HCT116 (cell line): ENCODE measurements around the gene DNM2. TPM values are rescaled to one million over a fixed set of nuclear protein-coding genes. Genes with fewer than 3 reads are reported as not detected.

Source experiments
- ATAC-seq: fragments of 200-7000 bp; cut with Tn5 transposase; 2 replicates; pipeline ENCODE4 v1.9.1; 2020; ENCODE audit warnings: mild to moderate bottlenecking, moderate library complexity
- BruUV-seq: library from RNA; stranded (reverse); fragments of 400-500 nt; replicated peaks from 2 replicates; lab custom pipeline; 2021; lab: Mats Ljungman, UMichigan
- CTCF ChIA-PET: fragments of 300-600 bp; sonication (Branson Sonifier 250); formaldehyde crosslinking; loops from one replicate; lab custom pipeline; 2021; ENCODE audit warnings: antibody characterized with exemption; lab: Charles Lee
- POLR2A ChIA-PET: fragments of 300-600, 350-600 bp; sonication (Branson Sonifier 250); formaldehyde crosslinking; loops from one replicate; lab custom pipeline; 2021; ENCODE audit warnings: antibody characterized with exemption; lab: Charles Lee
- RAD21 ChIA-PET, 2 experiments: fragments of 300-600 bp; sonication (Branson Sonifier 250); formaldehyde crosslinking; loops; one replicate each; lab custom pipeline; 2023; ENCODE audit warnings: low total read pairs in 2 of 2; ENCODE audit not compliant: uncharacterized antibody in 2 of 2, unreplicated experiment in 2 of 2, low non-redundant PET in 1 of 2; lab: Charles Lee
- DNase-seq: peaks from one replicate; pipeline ENCODE4 v3.0.0-alpha.2; 2010; ENCODE audit warnings: low read depth, low spot score
- H2AFZ ChIP-seq: fragments of 200-600 bp; shearing (Covaris generic), sonication (generic); 2 replicates; pipeline ENCODE4 v1.6.1; 2017; ENCODE audit warnings: low read depth, mixed run types, mixed read lengths, antibody characterized with exemption, low read length; ENCODE audit not compliant: poor library complexity, severe bottlenecking
- H3K27ac ChIP-seq: 2 replicates; pipeline ENCODE4 v1.5.1; 2012; ENCODE audit warnings: low read depth, low read length
- H3K27me3 ChIP-seq: fragments of 200-600 bp; sonication (generic); 2 replicates; pipeline ENCODE4 v1.6.1; 2016; ENCODE audit warnings: mixed run types, low read length, mixed read lengths; ENCODE audit not compliant: insufficient read depth
- H3K36me3 ChIP-seq, 2 experiments: fragments of 200-500 bp in 1 of 2; fragments of 200-600 bp in 1 of 2; sonication (Bioruptor generic) in 1 of 2; sonication (generic) in 1 of 2; 2 replicates each; pipeline versions ENCODE4 v1.5.1 to v1.6.1; 2014 to 2016; ENCODE audit warnings: low read length in 2 of 2, inconsistent platforms in 1 of 2, mixed read lengths in 1 of 2, mixed run types in 1 of 2; ENCODE audit not compliant: insufficient read depth in 2 of 2, control insufficient read depth in 1 of 2
- H3K4me1 ChIP-seq, 2 experiments: fragments of 200-600 bp in 1 of 2; sonication (generic) in 1 of 2; 2 replicates each; pipeline versions ENCODE4 v1.5.1 to v1.6.1; 2012 to 2017; ENCODE audit warnings: low read length in 2 of 2, inconsistent platforms in 1 of 2, mild to moderate bottlenecking in 1 of 2, mixed read lengths in 1 of 2, mixed run types in 1 of 2, moderate library complexity in 1 of 2; ENCODE audit not compliant: insufficient read depth in 2 of 2, control insufficient read depth in 1 of 2
- H3K4me2 ChIP-seq: fragments of 200-600 bp; sonication (generic); 2 replicates; pipeline ENCODE4 v1.6.1; 2017; ENCODE audit warnings: mixed run types, low read length, mixed read lengths
- H3K4me3 ChIP-seq, 2 experiments: fragments of 200-600 bp in 1 of 2; sonication (generic) in 1 of 2; replicated peaks in 1 of 2; 2 replicates each; pipeline ENCODE4 v1.5.1; 2011 to 2016; ENCODE audit warnings: low read length in 2 of 2, control low read depth in 1 of 2, low read depth in 1 of 2, mild to moderate bottlenecking in 1 of 2, mixed read lengths in 1 of 2, mixed run types in 1 of 2
- H3K79me2 ChIP-seq: fragments of 200-600 bp; sonication (generic); 2 replicates; pipeline ENCODE4 v1.6.1; 2017; ENCODE audit warnings: mild to moderate bottlenecking, mixed run types, low read length, moderate library complexity, mixed read lengths; ENCODE audit not compliant: insufficient read depth
- H3K9ac ChIP-seq: fragments of 200-600 bp; sonication (generic); 2 replicates; pipeline ENCODE4 v1.6.1; 2016; ENCODE audit warnings: low read length, mixed read lengths
- H3K9me2 ChIP-seq: fragments of 200-600 bp; sonication (generic), shearing (Covaris generic); 2 replicates; pipeline ENCODE4 v1.6.1; 2017; ENCODE audit warnings: mixed run types, mild to moderate bottlenecking, moderate library complexity; ENCODE audit not compliant: insufficient read depth
- H3K9me3 ChIP-seq, 2 experiments: fragments of 200-500 bp in 1 of 2; fragments of 200-600 bp in 1 of 2; sonication (Bioruptor generic) in 1 of 2; sonication (generic) in 1 of 2; 2 replicates each; pipeline ENCODE4 v1.6.1; 2014 to 2017; ENCODE audit warnings: low read length in 2 of 2, mixed read lengths in 2 of 2, inconsistent platforms in 1 of 2, low read depth in 1 of 2, mild to moderate bottlenecking in 1 of 2, mixed run types in 1 of 2, moderate library complexity in 1 of 2; ENCODE audit not compliant: control insufficient read depth in 1 of 2, insufficient read depth in 1 of 2
- H4K20me1 ChIP-seq: fragments of 200-600 bp; sonication (generic), shearing (Covaris generic); 2 replicates; pipeline ENCODE4 v1.6.1; 2017; ENCODE audit warnings: mixed run types, mild to moderate bottlenecking, moderate library complexity; ENCODE audit not compliant: insufficient read depth
- CEBPB ChIP-seq: IDR thresholded peaks from 2 replicates; pipeline ENCODE4 v1.6.1; 2012; ENCODE audit warnings: low read depth
- EGR1 ChIP-seq: IDR thresholded peaks from 2 replicates; pipeline ENCODE4 v1.6.1; 2012; ENCODE audit warnings: low read depth
- EZH2phosphoT487 ChIP-seq: fragments of 200-600 bp; IDR thresholded peaks from 2 replicates; pipeline ENCODE4 v1.6.1; 2018; ENCODE audit warnings: antibody characterized with exemption, borderline replicate concordance
- FOSL1 ChIP-seq: IDR thresholded peaks from 2 replicates; pipeline ENCODE4 v1.6.1; 2012; ENCODE audit warnings: low read depth
- JUND ChIP-seq: IDR thresholded peaks from 2 replicates; pipeline ENCODE4 v1.6.1; 2012
- POLR2A ChIP-seq: IDR thresholded peaks from 2 replicates; pipeline ENCODE4 v1.7.0; 2011; ENCODE audit warnings: borderline replicate concordance; ENCODE audit not compliant: insufficient read depth, insufficient read length; ENCODE audit errors: extremely low read depth
- RAD21 ChIP-seq: IDR thresholded peaks from 2 replicates; pipeline ENCODE4 v1.6.1; 2012; ENCODE audit warnings: low read depth, mild to moderate bottlenecking
- SIN3A ChIP-seq: IDR thresholded peaks from 2 replicates; pipeline ENCODE4 v1.6.1; 2012; ENCODE audit warnings: low read depth
- SP1 ChIP-seq: IDR thresholded peaks from 2 replicates; pipeline ENCODE4 v1.6.1; 2012; ENCODE audit warnings: low read depth
- SRF ChIP-seq: IDR thresholded peaks from 2 replicates; pipeline ENCODE4 v1.6.1; 2012; ENCODE audit warnings: low read depth
- YY1 ChIP-seq: IDR thresholded peaks from 2 replicates; pipeline ENCODE4 v1.6.1; 2011; ENCODE audit warnings: low read length, low read depth, moderate library complexity, mild to moderate bottlenecking; ENCODE audit not compliant: insufficient replicate concordance; ENCODE audit errors: extremely low read depth
- intact Hi-C: fragments of 100-400 bp; cut with micrococcal nuclease; formaldehyde crosslinking; loops from 2 replicates; pipeline ENCODE4 v1.10.0; 2022
- total RNA-seq: library from RNA; stranded (reverse); gene quantifications from one replicate; pipeline ENCODE4 v1.2.1, GENCODE V29; 2021; ENCODE audit not compliant: unreplicated experiment
- TF ChIP-seq, protein P1 (sequence below): IDR thresholded peaks from 2 replicates; pipeline ENCODE4 v1.6.1; 2012
- TF ChIP-seq, protein P2 (sequence below): IDR thresholded peaks from 2 replicates; pipeline ENCODE4 v1.6.1; 2012
- TF ChIP-seq, protein P3 (sequence below), 3 experiments: fragments of 200-600 bp in 1 of 3; sonication (generic) in 1 of 3; IDR thresholded peaks in 2 of 3; conservative IDR thresholded peaks in 1 of 3; 2 replicates each; pipeline ENCODE4 v1.5.1; 2012 to 2017; ENCODE audit warnings: low read depth in 2 of 3, low read length in 2 of 3, antibody characterized with exemption in 1 of 3, borderline replicate concordance in 1 of 3, control low read depth in 1 of 3, mild to moderate bottlenecking in 1 of 3, mixed read lengths in 1 of 3, mixed run types in 1 of 3, moderate library complexity in 1 of 3; ENCODE audit not compliant: insufficient read depth in 1 of 3
- TF ChIP-seq, protein P4 (sequence below): IDR thresholded peaks from 2 replicates; pipeline ENCODE4 v1.6.1; 2012; ENCODE audit warnings: low read depth

Gene DNM2
- total RNA-seq, 1 experiment from 2014 or later: 183 TPM

DNA sequence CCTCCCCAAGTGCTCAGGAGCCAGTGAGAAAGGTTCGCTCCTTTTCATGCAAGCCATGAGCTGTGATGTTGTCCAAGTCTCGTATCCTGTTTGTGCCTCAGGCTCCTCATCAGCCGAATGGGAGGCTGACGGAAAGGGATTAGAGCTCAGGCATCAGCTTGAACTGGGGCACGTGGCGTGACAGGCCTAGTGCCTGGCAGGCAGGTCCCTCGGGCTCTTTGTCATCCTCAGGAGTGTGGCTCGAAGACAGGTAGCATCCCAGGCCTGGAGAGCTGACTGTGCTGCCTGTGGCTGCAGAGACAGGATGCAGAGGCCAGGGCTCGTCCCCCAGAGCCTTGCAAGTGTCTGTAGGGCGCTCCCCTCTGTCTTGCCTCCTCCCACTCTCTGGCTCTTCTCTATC lies 38.5 kb downstream of the DNM2 start:
- Histone ChIP-seq H3K79me2 (peaks cover 62% of the 10 kb centered on the region), H3K9me3 (peaks cover 0 to 6% of the 10 kb centered on the region in 2 experiments; a peak in 1 of 4 replicates)
- CTCF ChIA-PET: no interaction called here

DNA sequence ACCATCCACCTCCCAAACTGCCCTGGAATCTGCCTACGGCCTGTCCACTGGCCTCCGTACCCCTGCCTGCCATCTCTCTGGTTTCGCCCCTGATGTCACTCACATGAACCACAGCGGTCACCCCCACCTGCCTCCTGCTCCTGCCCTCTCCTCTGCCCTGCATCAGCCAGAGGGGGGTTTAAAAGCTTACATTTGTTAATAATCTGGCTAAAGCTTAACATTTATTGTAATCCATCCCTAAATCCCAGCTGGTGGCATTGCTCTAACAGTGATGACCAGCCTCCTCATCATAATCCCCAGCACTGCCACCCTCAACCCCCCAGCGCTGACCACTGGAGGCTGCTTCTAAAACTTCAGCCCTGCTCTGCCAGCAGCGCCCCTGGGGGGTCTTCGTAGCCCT lies 38.9 kb downstream of the DNM2 start:
- POLR2A ChIA-PET: no interaction called here
- CTCF ChIA-PET: no interaction called here

More for the DNA sequence above, 38.5 kb downstream of the DNM2 start:
- RAD21 ChIA-PET: no interaction called here
- H3K4me3 ChIP-seq: no peak overlapping the region
- POLR2A ChIA-PET: no interaction called here
- TF ChIP-seq SIN3A (no peak), RAD21 (no peak)
- no peak for DNase-seq
- peaks cover 22 to 24% of the 10 kb centered on the region in 2 experiments for H3K4me1 ChIP-seq
- intact Hi-C loops: no loop called here
- H3K9ac ChIP-seq: no peak overlapping the region
- H3K36me3 ChIP-seq: peaks cover 3% of the 10 kb centered on the region in 2 experiments; a peak in 3 of 4 replicates
- H3K27ac ChIP-seq: no peak overlapping the region
- H2AFZ ChIP-seq: no peak overlapping the region
- ATAC-seq: no peak
- no peaks in the 10 kb centered on the region for H3K27me3 ChIP-seq
- H3K9me2 ChIP-seq: no peaks in the 10 kb centered on the region
- BruUV-seq: no TSS peak
- H4K20me1 ChIP-seq: no peaks in the 10 kb centered on the region
- no peak overlapping the region for H3K4me2 ChIP-seq

More for the DNA sequence above, 38.9 kb downstream of the DNM2 start:
- DNase-seq: no peak
- H3K9me2 ChIP-seq: no peaks in the 10 kb centered on the region
- ATAC-seq: no peak
- TF ChIP-seq YY1 (no peak), CEBPB (no peak), SIN3A (no peak), SP1 (no peak), SRF (no peak), EZH2phosphoT487 (no peak), POLR2A (no peak), FOSL1 (no peak), EGR1 (no peak), JUND (no peak)
- TF ChIP-seq, protein P1, sequence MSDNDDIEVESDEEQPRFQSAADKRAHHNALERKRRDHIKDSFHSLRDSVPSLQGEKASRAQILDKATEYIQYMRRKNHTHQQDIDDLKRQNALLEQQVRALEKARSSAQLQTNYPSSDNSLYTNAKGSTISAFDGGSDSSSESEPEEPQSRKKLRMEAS: no peak
- TF ChIP-seq, protein P2, sequence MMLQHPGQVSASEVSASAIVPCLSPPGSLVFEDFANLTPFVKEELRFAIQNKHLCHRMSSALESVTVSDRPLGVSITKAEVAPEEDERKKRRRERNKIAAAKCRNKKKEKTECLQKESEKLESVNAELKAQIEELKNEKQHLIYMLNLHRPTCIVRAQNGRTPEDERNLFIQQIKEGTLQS: no peak
- TF ChIP-seq, protein P3, sequence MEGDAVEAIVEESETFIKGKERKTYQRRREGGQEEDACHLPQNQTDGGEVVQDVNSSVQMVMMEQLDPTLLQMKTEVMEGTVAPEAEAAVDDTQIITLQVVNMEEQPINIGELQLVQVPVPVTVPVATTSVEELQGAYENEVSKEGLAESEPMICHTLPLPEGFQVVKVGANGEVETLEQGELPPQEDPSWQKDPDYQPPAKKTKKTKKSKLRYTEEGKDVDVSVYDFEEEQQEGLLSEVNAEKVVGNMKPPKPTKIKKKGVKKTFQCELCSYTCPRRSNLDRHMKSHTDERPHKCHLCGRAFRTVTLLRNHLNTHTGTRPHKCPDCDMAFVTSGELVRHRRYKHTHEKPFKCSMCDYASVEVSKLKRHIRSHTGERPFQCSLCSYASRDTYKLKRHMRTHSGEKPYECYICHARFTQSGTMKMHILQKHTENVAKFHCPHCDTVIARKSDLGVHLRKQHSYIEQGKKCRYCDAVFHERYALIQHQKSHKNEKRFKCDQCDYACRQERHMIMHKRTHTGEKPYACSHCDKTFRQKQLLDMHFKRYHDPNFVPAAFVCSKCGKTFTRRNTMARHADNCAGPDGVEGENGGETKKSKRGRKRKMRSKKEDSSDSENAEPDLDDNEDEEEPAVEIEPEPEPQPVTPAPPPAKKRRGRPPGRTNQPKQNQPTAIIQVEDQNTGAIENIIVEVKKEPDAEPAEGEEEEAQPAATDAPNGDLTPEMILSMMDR (IDR thresholded peaks at IDR 0.05 in 2 of 3, conservative IDR thresholded peaks at IDR 0.05 in 1 of 3; ENCODE audit: borderline replicate concordance in 1 of 3, insufficient read depth in 1 of 3, low read depth in 2 of 3, low read length in 2 of 3): no peak
- TF ChIP-seq, protein P4, sequence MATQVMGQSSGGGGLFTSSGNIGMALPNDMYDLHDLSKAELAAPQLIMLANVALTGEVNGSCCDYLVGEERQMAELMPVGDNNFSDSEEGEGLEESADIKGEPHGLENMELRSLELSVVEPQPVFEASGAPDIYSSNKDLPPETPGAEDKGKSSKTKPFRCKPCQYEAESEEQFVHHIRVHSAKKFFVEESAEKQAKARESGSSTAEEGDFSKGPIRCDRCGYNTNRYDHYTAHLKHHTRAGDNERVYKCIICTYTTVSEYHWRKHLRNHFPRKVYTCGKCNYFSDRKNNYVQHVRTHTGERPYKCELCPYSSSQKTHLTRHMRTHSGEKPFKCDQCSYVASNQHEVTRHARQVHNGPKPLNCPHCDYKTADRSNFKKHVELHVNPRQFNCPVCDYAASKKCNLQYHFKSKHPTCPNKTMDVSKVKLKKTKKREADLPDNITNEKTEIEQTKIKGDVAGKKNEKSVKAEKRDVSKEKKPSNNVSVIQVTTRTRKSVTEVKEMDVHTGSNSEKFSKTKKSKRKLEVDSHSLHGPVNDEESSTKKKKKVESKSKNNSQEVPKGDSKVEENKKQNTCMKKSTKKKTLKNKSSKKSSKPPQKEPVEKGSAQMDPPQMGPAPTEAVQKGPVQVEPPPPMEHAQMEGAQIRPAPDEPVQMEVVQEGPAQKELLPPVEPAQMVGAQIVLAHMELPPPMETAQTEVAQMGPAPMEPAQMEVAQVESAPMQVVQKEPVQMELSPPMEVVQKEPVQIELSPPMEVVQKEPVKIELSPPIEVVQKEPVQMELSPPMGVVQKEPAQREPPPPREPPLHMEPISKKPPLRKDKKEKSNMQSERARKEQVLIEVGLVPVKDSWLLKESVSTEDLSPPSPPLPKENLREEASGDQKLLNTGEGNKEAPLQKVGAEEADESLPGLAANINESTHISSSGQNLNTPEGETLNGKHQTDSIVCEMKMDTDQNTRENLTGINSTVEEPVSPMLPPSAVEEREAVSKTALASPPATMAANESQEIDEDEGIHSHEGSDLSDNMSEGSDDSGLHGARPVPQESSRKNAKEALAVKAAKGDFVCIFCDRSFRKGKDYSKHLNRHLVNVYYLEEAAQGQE: no peak
- peaks cover 0 to 6% of the 10 kb centered on the region in 2 experiments; a peak in 1 of 4 replicates for H3K9me3 ChIP-seq
- H3K79me2 ChIP-seq: peaks cover 62% of the 10 kb centered on the region
- no peak overlapping the region for H3K4me2 ChIP-seq
- H2AFZ ChIP-seq: no peak overlapping the region
- no peaks in the 10 kb centered on the region for H4K20me1 ChIP-seq
- intact Hi-C loops: no loop called here
- BruUV-seq: no TSS peak
- peaks cover 5 to 7% of the 10 kb centered on the region in 2 experiments; a peak in 3 of 4 replicates for H3K36me3 ChIP-seq
- no peaks in the 10 kb centered on the region for H3K27me3 ChIP-seq
- H3K4me1 ChIP-seq: peaks cover 26% of the 10 kb centered on the region in 2 experiments
- no peak overlapping the region for H3K9ac ChIP-seq
- no peak overlapping the region for H3K4me3 ChIP-seq
- RAD21 ChIA-PET: no interaction called here
- no peak overlapping the region for H3K27ac ChIP-seq
